PC-9 (cell line): ENCODE measurements around the gene ICAM3. TPM values are rescaled to one million over a fixed set of nuclear protein-coding genes. Genes with fewer than 3 reads are reported as not detected.

ENCODE experiments used
- BruUV-seq: library from RNA; stranded (reverse); fragments of 400-500 nt; replicated peaks from 2 replicates; lab custom pipeline; 2021; lab: Mats Ljungman, UMichigan
- CTCF ChIA-PET: fragments of 300-600 bp; sonication (Branson Sonifier 250); formaldehyde crosslinking; loops from one replicate; lab custom pipeline; 2022; ENCODE audit warnings: antibody characterized with exemption; lab: Charles Lee
- POLR2A ChIA-PET: fragments of 300-600 bp; sonication (Branson Sonifier 250); formaldehyde crosslinking; loops from one replicate; lab custom pipeline; 2022; ENCODE audit warnings: antibody characterized with exemption; ENCODE audit not compliant: unreplicated experiment; lab: Charles Lee
- DNase-seq, 2 experiments: peaks; one replicate each; pipeline versions ENCODE4 v3.0.0 to v3.0.0-alpha.2; 2015 to 2022; ENCODE audit warnings: mixed read lengths in 1 of 2
- H2AFZ ChIP-seq: fragments of 200-600 bp; sonication (generic); 2 replicates; pipeline ENCODE4 v1.8.1; 2017; ENCODE audit warnings: antibody characterized with exemption
- H3F3A ChIP-seq: fragments of 200-600 bp; sonication (generic); 2 replicates; pipeline ENCODE4 v1.8.1; 2017; ENCODE audit warnings: antibody characterized with exemption, mild to moderate bottlenecking, low read depth; ENCODE audit not compliant: insufficient read depth
- H3K27ac ChIP-seq: fragments of 200-600 bp; sonication (generic); 2 replicates; pipeline ENCODE4 v1.6.1; 2016; ENCODE audit warnings: mixed run types
- H3K27me3 ChIP-seq: fragments of 200-600 bp; sonication (generic); 2 replicates; pipeline ENCODE4 v1.6.1; 2016; ENCODE audit warnings: low read depth, mixed run types; ENCODE audit not compliant: insufficient read depth
- H3K36me3 ChIP-seq: fragments of 200-600 bp; sonication (generic); 2 replicates; pipeline ENCODE4 v1.6.1; 2016; ENCODE audit warnings: low read depth, mixed run types
- H3K4me1 ChIP-seq: fragments of 200-600 bp; sonication (generic); replicated peaks from 2 replicates; pipeline ENCODE4 v1.6.1; 2016; ENCODE audit warnings: mixed run types; ENCODE audit not compliant: insufficient read depth
- H3K4me2 ChIP-seq: fragments of 200-600 bp; sonication (generic); 2 replicates; pipeline ENCODE4 v1.6.1; 2017; ENCODE audit warnings: mixed run types
- H3K4me3 ChIP-seq: fragments of 200-600 bp; sonication (generic); 2 replicates; pipeline ENCODE4 v1.6.1; 2016; ENCODE audit warnings: mixed run types
- H3K79me2 ChIP-seq: fragments of 200-600 bp; sonication (generic); 2 replicates; pipeline ENCODE4 v1.6.1; 2017; ENCODE audit warnings: low read depth, mixed run types
- H3K9me2 ChIP-seq: fragments of 200-600 bp; sonication (generic); 2 replicates; pipeline ENCODE4 v1.8.1; 2017; ENCODE audit warnings: mild to moderate bottlenecking; ENCODE audit not compliant: insufficient read depth
- H3K9me3 ChIP-seq: fragments of 200-600 bp; sonication (generic); 2 replicates; pipeline ENCODE4 v1.8.1; 2016; ENCODE audit warnings: low read depth; ENCODE audit not compliant: insufficient read depth
- H4K20me1 ChIP-seq: fragments of 200-600 bp; sonication (generic); 2 replicates; pipeline ENCODE4 v1.8.1; 2017; ENCODE audit not compliant: insufficient read depth
- CTCF ChIP-seq: fragments of 200-600 bp; sonication (generic); conservative IDR thresholded peaks from 2 replicates; pipeline ENCODE4 v1.6.1; 2017; ENCODE audit warnings: mixed run types, antibody characterized with exemption, mild to moderate bottlenecking, moderate library complexity
- EZH2 ChIP-seq: fragments of 200-600 bp; sonication (generic); IDR thresholded peaks from 2 replicates; pipeline ENCODE4 v1.8.0; 2017; ENCODE audit warnings: antibody characterized with exemption, low read depth
- intact Hi-C: fragments of 100-400 bp; cut with micrococcal nuclease; formaldehyde crosslinking; loops from one replicate; pipeline ENCODE4 v1.10.0; 2022; ENCODE audit not compliant: unreplicated experiment
- total RNA-seq: library from RNA; stranded (reverse); gene quantifications from 2 replicates; pipeline ENCODE4 v1.2.3, GENCODE V29; 2021

Gene ICAM3
- total RNA-seq, 1 experiment from 2014 or later = 22.7 TPM

GRCh38 chr19:10328558-10329429 lies 10.6 kb downstream of the ICAM3 start:
- intact Hi-C loops = no loop called here
- Histone ChIP-seq H3K4me2 (no peak overlapping the region), H3K9me3 (no peaks in the 10 kb centered on the region), H3K4me3 (no peak overlapping the region), H3K27me3 (no peaks in the 10 kb centered on the region), H3K4me1 (peaks cover 10% of the 10 kb centered on the region), H2AFZ (no peak overlapping the region), H3K79me2 (peaks cover 29% of the 10 kb centered on the region), H3K27ac (no peak overlapping the region), H3K36me3 (peaks cover 42% of the 10 kb centered on the region; the same call in 1 of the 2 replicates), H3K9me2 (no peaks in the 10 kb centered on the region), H3F3A (peaks cover 13% of the 10 kb centered on the region; the same call in 1 of the 2 replicates), H4K20me1 (peaks cover 30% of the 10 kb centered on the region)
- ChIA-PET CTCF (no interaction called here), POLR2A (no interaction called here)
- no TSS peak for BruUV-seq
- no peak for TF ChIP-seq EZH2
- no peak for TF ChIP-seq CTCF
- no peak for DNase-seq

GRCh38 chr19:10327793-10328192 lies 11.6 kb downstream of the ICAM3 start:
- TF ChIP-seq EZH2 (no peak), CTCF (no peak)
- Histone ChIP-seq H3K4me1 (peaks cover 10% of the 10 kb centered on the region), H3K9me2 (no peaks in the 10 kb centered on the region), H3K4me3 (no peak overlapping the region), H3K4me2 (no peak overlapping the region), H3K79me2 (peaks cover 26% of the 10 kb centered on the region), H2AFZ (no peak overlapping the region), H4K20me1 (peaks cover 36% of the 10 kb centered on the region), H3F3A (peaks cover 13% of the 10 kb centered on the region; the same call in 1 of the 2 replicates), H3K27ac (no peak overlapping the region), H3K36me3 (peaks cover 42% of the 10 kb centered on the region; the same call in 1 of the 2 replicates), H3K27me3 (no peaks in the 10 kb centered on the region), H3K9me3 (no peaks in the 10 kb centered on the region)
- no TSS peak for BruUV-seq
- DNase-seq = no peak
- ChIA-PET POLR2A (no interaction called here), CTCF (no interaction called here)
- intact Hi-C loops = no loop called here

GRCh38 chr19:10325732-10326131 lies 13.7 kb downstream of the ICAM3 start:
- peaks cover 32% of the 10 kb centered on the region for H4K20me1 ChIP-seq
- H3F3A ChIP-seq = peaks cover 19% of the 10 kb centered on the region; the same call in 1 of the 2 replicates
- BruUV-seq = no TSS peak
- H3K9me2 ChIP-seq = no peaks in the 10 kb centered on the region
- no peak overlapping the region for H3K4me2 ChIP-seq
- peaks cover 8% of the 10 kb centered on the region for H3K79me2 ChIP-seq
- H3K27me3 ChIP-seq = no peaks in the 10 kb centered on the region
- H3K9me3 ChIP-seq = no peaks in the 10 kb centered on the region
- CTCF ChIA-PET = interaction anchor here (0.6 to 0.7 kb wide), 2 partner anchors 55 to 521 kb away, joined by 3 read pairs; no protein-coding TSS in a partner anchor
- H3K27ac ChIP-seq = no peak overlapping the region
- H3K4me1 ChIP-seq = no peaks in the 10 kb centered on the region
- H3K4me3 ChIP-seq = no peak overlapping the region
- no peak for DNase-seq
- TF ChIP-seq EZH2 = no peak
- no peak for TF ChIP-seq CTCF
- intact Hi-C loops = no loop called here
- H3K36me3 ChIP-seq = peaks cover 45% of the 10 kb centered on the region; the same call in 1 of the 2 replicates
- POLR2A ChIA-PET = no interaction called here
- no peak overlapping the region for H2AFZ ChIP-seq
